Gastrocnemius medialis (tissue), 4 donors: ENCODE data around the gene COL5A2.

ENCODE experiments used
- POLR2A ChIP-seq, 2 donors: fragments of 450-650 bp; IDR thresholded peaks; one replicate each; pipeline ENCODE4 v1.6.1; 2017; ENCODE audit warnings: antibody characterized with exemption in 2 of 2, mild to moderate bottlenecking in 2 of 2, moderate library complexity in 2 of 2
- TF ChIP-seq, protein P1 (sequence below), 5 experiments: fragments of 450-650 bp in 3 of 5; fragments of 200-600 bp in 2 of 5; sonication (generic) in 2 of 5; IDR thresholded peaks in 4 of 5; conservative IDR thresholded peaks in 1 of 5; 1 replicate in 4 of 5; 2 replicates in 1 of 5; pipeline ENCODE4 v1.5.1; 2016 to 2019; ENCODE audit warnings: antibody characterized with exemption in 5 of 5, mild to moderate bottlenecking in 3 of 5, moderate library complexity in 3 of 5

DNA sequence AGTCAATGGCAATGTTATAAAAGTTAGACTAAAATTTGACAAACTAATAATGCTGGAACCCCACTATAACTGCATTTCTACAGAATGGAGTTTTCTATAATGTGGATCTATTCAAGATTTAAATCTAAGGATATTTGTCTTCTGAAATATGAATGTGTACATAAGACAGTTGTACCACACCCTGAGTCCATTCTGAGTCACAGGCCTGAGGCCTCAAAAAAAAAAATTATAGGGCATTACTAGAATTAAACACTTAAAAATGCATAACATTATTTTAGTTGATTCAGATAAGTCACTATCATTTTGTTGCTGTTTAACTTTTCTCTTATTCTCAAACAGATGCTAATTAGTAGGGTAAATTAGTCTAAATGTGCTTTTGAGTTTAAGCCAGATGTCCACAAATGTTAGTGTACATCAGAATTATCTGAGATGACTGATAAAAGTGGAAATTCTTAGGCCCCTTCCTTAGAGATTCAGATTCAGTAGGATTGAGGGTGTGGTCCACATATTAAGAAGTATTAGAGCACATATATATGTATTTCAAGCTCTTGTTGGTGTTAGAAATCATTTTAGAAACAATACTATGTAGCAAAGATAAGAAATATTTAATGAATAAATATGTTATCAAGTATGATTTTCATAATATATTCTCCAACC is 42.4 kb upstream of the COL5A2 start:
- TF ChIP-seq, protein P1, sequence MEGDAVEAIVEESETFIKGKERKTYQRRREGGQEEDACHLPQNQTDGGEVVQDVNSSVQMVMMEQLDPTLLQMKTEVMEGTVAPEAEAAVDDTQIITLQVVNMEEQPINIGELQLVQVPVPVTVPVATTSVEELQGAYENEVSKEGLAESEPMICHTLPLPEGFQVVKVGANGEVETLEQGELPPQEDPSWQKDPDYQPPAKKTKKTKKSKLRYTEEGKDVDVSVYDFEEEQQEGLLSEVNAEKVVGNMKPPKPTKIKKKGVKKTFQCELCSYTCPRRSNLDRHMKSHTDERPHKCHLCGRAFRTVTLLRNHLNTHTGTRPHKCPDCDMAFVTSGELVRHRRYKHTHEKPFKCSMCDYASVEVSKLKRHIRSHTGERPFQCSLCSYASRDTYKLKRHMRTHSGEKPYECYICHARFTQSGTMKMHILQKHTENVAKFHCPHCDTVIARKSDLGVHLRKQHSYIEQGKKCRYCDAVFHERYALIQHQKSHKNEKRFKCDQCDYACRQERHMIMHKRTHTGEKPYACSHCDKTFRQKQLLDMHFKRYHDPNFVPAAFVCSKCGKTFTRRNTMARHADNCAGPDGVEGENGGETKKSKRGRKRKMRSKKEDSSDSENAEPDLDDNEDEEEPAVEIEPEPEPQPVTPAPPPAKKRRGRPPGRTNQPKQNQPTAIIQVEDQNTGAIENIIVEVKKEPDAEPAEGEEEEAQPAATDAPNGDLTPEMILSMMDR (IDR thresholded peaks at IDR 0.05 in 4 of 5, conservative IDR thresholded peaks at IDR 0.05 in 1 of 5), result no peak
- TF ChIP-seq POLR2A (IDR thresholded peaks at IDR 0.05), result no peak
